NCI-H69 (cell line): Measurements from ENCODE around the gene UBTD2.
"Not testable (repeated sequence)": the region's sequence is repeated elsewhere in the genome, so short reads cannot be mapped to it uniquely, and the experiment has no call there.

Experiments used
- DNase-seq: peaks from one replicate; lab custom pipeline; 2025; lab: John Stamatoyannopoulos, UW

UBTD2 gene

GRCh38 chr5:172251419-172251818 is 32.1 kb downstream of the UBTD2 start:
- no peak for DNase-seq

GRCh38 chr5:172248637-172249036 is 34.9 kb downstream of the UBTD2 start:
- no peak for DNase-seq

- DNase-seq = no peak
Measured at GRCh38 chr5:172245703-172246125, 37.9 kb downstream of the UBTD2 start.

GRCh38 chr5:172245046-172245445 is 38.5 kb downstream of the UBTD2 start:
- DNase-seq = peak; percentile 11

GRCh38 chr5:172243302-172243701 is 40.3 kb downstream of the UBTD2 start:
- DNase-seq = no peak

GRCh38 chr5:172238334-172238733 is 45.2 kb downstream of the UBTD2 start:
- no peak for DNase-seq

GRCh38 chr5:172235827-172236736 is 47.5 kb downstream of the UBTD2 start:
- peak; percentile 40 for DNase-seq

GRCh38 chr5:172235132-172235780 is 48.3 kb downstream of the UBTD2 start:
- DNase-seq = peak; percentile 5

GRCh38 chr5:172234031-172234430 is 49.5 kb downstream of the UBTD2 start:
- no peak for DNase-seq

GRCh38 chr5:172229904-172230303 is 53.7 kb downstream of the UBTD2 start:
- DNase-seq = peak; percentile 8

GRCh38 chr5:172224996-172225395 is 58.6 kb downstream of the UBTD2 start:
- DNase-seq = peak; percentile 72

GRCh38 chr5:172223901-172224873 is 59.4 kb downstream of the UBTD2 start:
- no peak for DNase-seq

GRCh38 chr5:172219296-172219695 is 64.3 kb downstream of the UBTD2 start:
- DNase-seq = no peak

- DNase-seq = no peak
Measured at GRCh38 chr5:172216345-172216744, 67.2 kb downstream of the UBTD2 start.

GRCh38 chr5:172213126-172213525 is 70.4 kb downstream of the UBTD2 start:
- no peak for DNase-seq

GRCh38 chr5:172211676-172212075 is 71.9 kb downstream of the UBTD2 start:
- DNase-seq = no peak

- no peak for DNase-seq
Measured at GRCh38 chr5:172209714-172210113, 73.8 kb downstream of the UBTD2 start.

- DNase-seq = no peak
Measured at GRCh38 chr5:172207511-172207910, 76.1 kb downstream of the UBTD2 start.

GRCh38 chr5:172205984-172206383 is 77.6 kb downstream of the UBTD2 start:
- DNase-seq = not testable (repeated sequence)

GRCh38 chr5:172200476-172200875 is 83.1 kb downstream of the UBTD2 start:
- no peak for DNase-seq

GRCh38 chr5:172199446-172199845 is 84.1 kb downstream of the UBTD2 start:
- DNase-seq = no peak

GRCh38 chr5:172197775-172198174 is 85.8 kb downstream of the UBTD2 start:
- not testable (repeated sequence) for DNase-seq
